Hepatocyte (in vitro differentiated cells): ENCODE measurements around the gene AQP12B. TPM values are rescaled to one million over a fixed set of nuclear protein-coding genes. Genes with fewer than 3 reads are reported as not detected.

Experiments
- DNase-seq: peaks from one replicate; pipeline ENCODE4 v3.0.0-alpha.2; 2016; ENCODE audit warnings: low spot score
- H2AFZ ChIP-seq: fragments of 200-600 bp; sonication (generic); 2 replicates; pipeline ENCODE4 v1.6.0; 2016; ENCODE audit warnings: antibody characterized with exemption, mild to moderate bottlenecking
- H3K27ac ChIP-seq: fragments of 200-600 bp; sonication (generic); 2 replicates; pipeline ENCODE4 v1.5.1; 2016; ENCODE audit warnings: mild to moderate bottlenecking
- H3K27me3 ChIP-seq: fragments of 200-600 bp; sonication (generic); 2 replicates; pipeline ENCODE4 v1.6.1; 2016
- H3K36me3 ChIP-seq: fragments of 200-600 bp; sonication (generic); replicated peaks from 2 replicates; pipeline ENCODE4 v1.5.1; 2016; ENCODE audit warnings: low read depth; ENCODE audit not compliant: insufficient read depth
- H3K4me1 ChIP-seq: fragments of 200-600 bp; sonication (generic); 2 replicates; pipeline ENCODE4 v1.5.1; 2016; ENCODE audit warnings: mild to moderate bottlenecking, moderate library complexity; ENCODE audit not compliant: insufficient read depth
- H3K4me2 ChIP-seq: fragments of 200-600 bp; sonication (generic); 2 replicates; pipeline ENCODE4 v1.6.0; 2016
- H3K4me3 ChIP-seq: fragments of 200-600 bp; sonication (generic); 2 replicates; pipeline ENCODE4 v1.5.1; 2016; ENCODE audit warnings: mild to moderate bottlenecking
- H3K79me2 ChIP-seq: fragments of 200-600 bp; sonication (generic); 2 replicates; pipeline ENCODE4 v1.6.0; 2017; ENCODE audit warnings: mild to moderate bottlenecking
- H3K9me2 ChIP-seq: fragments of 200-600 bp; sonication (generic); replicated peaks from 2 replicates; pipeline ENCODE4 v1.6.0; 2017; ENCODE audit warnings: mild to moderate bottlenecking; ENCODE audit not compliant: insufficient read depth
- H3K9me3 ChIP-seq: fragments of 200-600 bp; sonication (generic); 2 replicates; pipeline ENCODE4 v1.5.1; 2016; ENCODE audit warnings: low read depth, mild to moderate bottlenecking
- H4K20me1 ChIP-seq: fragments of 200-600 bp; sonication (generic); 2 replicates; pipeline ENCODE4 v1.6.0; 2016; ENCODE audit warnings: mild to moderate bottlenecking; ENCODE audit not compliant: insufficient read depth, poor library complexity, severe bottlenecking
- EZH2 ChIP-seq: fragments of 200-600 bp; sonication (generic); IDR thresholded peaks from 2 replicates; pipeline ENCODE4 v1.6.1; 2016; ENCODE audit warnings: antibody characterized with exemption, mild to moderate bottlenecking, borderline replicate concordance
- EZH2phosphoT487 ChIP-seq: fragments of 200-600 bp; sonication (generic); IDR thresholded peaks from one replicate; pipeline ENCODE4 v1.6.1; 2018; ENCODE audit warnings: antibody characterized with exemption, mild to moderate bottlenecking, low read depth, moderate library complexity; ENCODE audit not compliant: unreplicated experiment, severe bottlenecking
- WGBS: methylation state at CpG from one replicate; pipeline ENCODE4 v1.1.6; 2016; ENCODE audit warnings: low lambda C conversion rate; ENCODE audit errors: missing lambda C conversion rate; 5-methylcytosine and 5-hydroxymethylcytosine counted together
- polyA plus RNA-seq: library from polyadenylated mRNA; unstranded; fragments of >200 nt; fragmentation: Nextera tagmentation; extraction: Ambion mirVana; gene quantifications from 2 replicates; pipeline ENCODE4 v1.2.1, GENCODE V29; 2016
- total RNA-seq: library from RNA; depleted of rRNA; stranded (reverse); fragments of >200 nt; gene quantifications from 2 replicates; pipeline ENCODE4 v1.2.3, GENCODE V29; 2014
- TF ChIP-seq, protein P1 (sequence below): fragments of 200-600 bp; sonication (generic); IDR thresholded peaks from 2 replicates; pipeline ENCODE4 v1.5.1; 2016; ENCODE audit warnings: antibody characterized with exemption, mild to moderate bottlenecking; ENCODE audit not compliant: poor library complexity

The AQP12B gene
- total and polyA plus RNA-seq, 2 experiments from 2014 or later, result 0.53 TPM; not detected in 1

DNA sequence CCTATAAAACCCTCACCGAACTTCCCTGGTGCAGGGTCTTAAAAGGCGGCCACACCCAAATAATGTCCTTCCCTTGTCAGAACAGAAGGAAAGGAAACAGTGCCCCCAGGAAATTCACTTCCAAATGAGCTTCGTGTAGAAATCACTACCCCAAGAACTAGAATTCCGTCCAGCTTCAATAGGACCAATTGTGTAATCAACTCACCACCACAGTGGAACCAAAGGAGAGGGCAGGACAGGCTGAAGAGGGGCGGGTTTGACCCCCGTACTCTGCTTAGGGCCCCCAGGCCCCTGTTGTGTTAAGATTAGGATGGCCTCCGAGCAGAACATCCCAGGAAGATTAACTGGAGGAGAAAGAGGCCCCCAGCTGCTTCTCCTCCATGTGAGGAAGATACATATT, 33.4 kb downstream of the AQP12B start:
- H3K9me2 ChIP-seq, result no peaks in the 10 kb centered on the region
- H3K9me3 ChIP-seq, result no peaks in the 10 kb centered on the region
- H2AFZ ChIP-seq, result no peak overlapping the region
- H3K79me2 ChIP-seq, result no peaks in the 10 kb centered on the region
- no peak overlapping the region for H3K4me3 ChIP-seq
- H3K36me3 ChIP-seq, result no peaks in the 10 kb centered on the region
- no peak for DNase-seq
- H3K27ac ChIP-seq, result no peak overlapping the region
- peaks cover 27% of the 10 kb centered on the region for H3K27me3 ChIP-seq
- no peak overlapping the region for H3K4me2 ChIP-seq
- H4K20me1 ChIP-seq, result no peaks in the 10 kb centered on the region
- TF ChIP-seq, protein P1, sequence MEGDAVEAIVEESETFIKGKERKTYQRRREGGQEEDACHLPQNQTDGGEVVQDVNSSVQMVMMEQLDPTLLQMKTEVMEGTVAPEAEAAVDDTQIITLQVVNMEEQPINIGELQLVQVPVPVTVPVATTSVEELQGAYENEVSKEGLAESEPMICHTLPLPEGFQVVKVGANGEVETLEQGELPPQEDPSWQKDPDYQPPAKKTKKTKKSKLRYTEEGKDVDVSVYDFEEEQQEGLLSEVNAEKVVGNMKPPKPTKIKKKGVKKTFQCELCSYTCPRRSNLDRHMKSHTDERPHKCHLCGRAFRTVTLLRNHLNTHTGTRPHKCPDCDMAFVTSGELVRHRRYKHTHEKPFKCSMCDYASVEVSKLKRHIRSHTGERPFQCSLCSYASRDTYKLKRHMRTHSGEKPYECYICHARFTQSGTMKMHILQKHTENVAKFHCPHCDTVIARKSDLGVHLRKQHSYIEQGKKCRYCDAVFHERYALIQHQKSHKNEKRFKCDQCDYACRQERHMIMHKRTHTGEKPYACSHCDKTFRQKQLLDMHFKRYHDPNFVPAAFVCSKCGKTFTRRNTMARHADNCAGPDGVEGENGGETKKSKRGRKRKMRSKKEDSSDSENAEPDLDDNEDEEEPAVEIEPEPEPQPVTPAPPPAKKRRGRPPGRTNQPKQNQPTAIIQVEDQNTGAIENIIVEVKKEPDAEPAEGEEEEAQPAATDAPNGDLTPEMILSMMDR, result no peak
- 63% methylated on average over 7 of the region's 7 CpGs for WGBS
- H3K4me1 ChIP-seq, result no peaks in the 10 kb centered on the region

DNA sequence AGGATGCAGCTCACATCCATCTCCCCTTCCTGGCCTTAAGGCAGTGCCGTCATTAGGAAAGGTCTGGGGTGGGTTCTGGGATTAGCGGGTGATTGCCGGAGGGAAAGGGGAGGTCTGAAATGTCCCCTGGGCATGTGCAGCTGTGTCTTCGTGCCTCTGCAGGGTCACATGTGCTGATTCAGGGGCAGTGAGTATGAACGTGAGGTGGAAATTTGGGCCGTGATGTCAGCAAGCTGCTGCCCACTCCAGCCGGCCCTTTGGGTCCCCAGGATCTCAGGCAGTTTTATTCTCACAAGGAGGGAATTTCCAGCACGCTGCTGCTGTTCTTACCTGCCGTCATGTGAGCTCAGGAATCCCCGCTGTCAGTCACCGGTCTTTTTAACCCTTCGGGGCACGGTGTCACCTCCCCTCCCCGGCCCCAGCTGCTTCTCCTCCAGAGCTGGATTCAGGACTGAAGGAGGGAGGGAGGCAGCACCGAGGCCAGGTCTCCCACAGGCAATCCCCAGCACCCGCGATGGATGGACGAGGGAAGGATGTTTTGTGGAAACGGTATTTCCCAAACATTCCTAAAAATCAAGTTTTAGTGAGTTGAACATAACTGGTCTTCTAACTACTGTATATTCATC, 33.9 kb downstream of the AQP12B start:
- Histone ChIP-seq H3K27ac (no peak overlapping the region), H4K20me1 (no peaks in the 10 kb centered on the region), H3K9me2 (no peaks in the 10 kb centered on the region), H3K9me3 (no peaks in the 10 kb centered on the region), H2AFZ (no peak overlapping the region), H3K4me1 (no peaks in the 10 kb centered on the region), H3K4me3 (no peak overlapping the region), H3K79me2 (no peaks in the 10 kb centered on the region), H3K27me3 (peaks cover 27% of the 10 kb centered on the region), H3K36me3 (no peaks in the 10 kb centered on the region), H3K4me2 (no peak overlapping the region)
- no peak for DNase-seq
- no peak for TF ChIP-seq EZH2phosphoT487
- TF ChIP-seq, protein P1, result no peak
- no peak for TF ChIP-seq EZH2
- WGBS, result 51% methylated on average over 19 of the region's 19 CpGs

DNA sequence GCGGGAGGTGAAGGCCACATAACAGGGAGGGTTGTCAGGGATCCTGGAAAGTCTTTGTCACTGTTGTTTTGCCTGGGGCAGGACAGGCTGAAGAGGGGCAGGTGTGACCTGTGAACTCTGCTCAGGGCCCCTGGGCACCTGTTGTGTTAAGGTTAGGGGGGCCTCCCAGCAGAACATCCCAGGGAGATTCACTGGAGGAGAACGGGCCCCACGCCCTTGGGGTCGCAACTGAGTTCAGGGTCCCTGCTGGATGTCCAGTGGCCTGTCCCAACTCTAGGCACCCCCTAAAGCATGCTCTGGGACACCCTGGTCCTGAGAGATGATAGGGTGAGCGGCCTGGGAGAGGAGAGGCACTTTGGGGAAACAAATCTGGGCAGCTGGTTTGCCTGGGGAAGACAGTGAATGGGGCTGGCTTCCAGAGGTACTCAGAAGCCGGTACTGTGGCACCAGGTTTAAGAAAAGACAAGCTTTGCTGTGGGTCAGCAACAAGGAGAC, 34.5 kb downstream of the AQP12B start:
- Histone ChIP-seq H3K9me3 (no peaks in the 10 kb centered on the region), H3K9me2 (no peaks in the 10 kb centered on the region), H3K27me3 (peaks cover 27% of the 10 kb centered on the region), H3K36me3 (no peaks in the 10 kb centered on the region), H3K79me2 (no peaks in the 10 kb centered on the region), H3K27ac (no peak overlapping the region), H4K20me1 (no peaks in the 10 kb centered on the region), H3K4me1 (no peaks in the 10 kb centered on the region), H2AFZ (no peak overlapping the region), H3K4me3 (no peak overlapping the region), H3K4me2 (no peak overlapping the region)
- WGBS, result 85% methylated on average over 6 of the region's 6 CpGs
- TF ChIP-seq EZH2phosphoT487 (no peak), EZH2 (no peak)
- TF ChIP-seq, protein P1, result no peak
- no peak for DNase-seq
